H1 (cell line): ENCODE measurements around the gene COL4A1. TPM values are rescaled to one million over a fixed set of nuclear protein-coding genes. Genes with fewer than 3 reads are reported as not detected.

Experiments
- CEBPB ChIP-seq: IDR thresholded peaks from 2 replicates; pipeline ENCODE4 v1.6.1; 2012; ENCODE audit warnings: low read depth, low read length
- CTBP2 ChIP-seq: IDR thresholded peaks from 2 replicates; pipeline ENCODE4 v1.7.0; 2011; ENCODE audit warnings: borderline replicate concordance, mild to moderate bottlenecking, moderate library complexity, mixed read lengths, low read length; ENCODE audit not compliant: insufficient read depth, insufficient read length
- EGR1 ChIP-seq: IDR thresholded peaks from 2 replicates; pipeline ENCODE4 v1.6.1; 2011; ENCODE audit warnings: low read depth, low read length, borderline replicate concordance
- SAP30 ChIP-seq: fragments of 300-600 bp; sonication (generic); IDR thresholded peaks from 2 replicates; pipeline ENCODE4 v1.7.1; 2012; ENCODE audit warnings: low read length, moderate library complexity, mild to moderate bottlenecking, inconsistent platforms; ENCODE audit not compliant: insufficient read depth, insufficient replicate concordance
- polyA plus RNA-seq, 7 experiments: library from polyadenylated mRNA; depleted of rRNA in 3 of 7; stranded (reverse) in 5 of 7; unstranded in 2 of 7; fragments of >200 nt in 5 of 7; fragments of 200-250 nt in 2 of 7; gene quantifications; 1 replicate in 5 of 7; 2 replicates in 1 of 7; 4 replicates in 1 of 7; pipeline versions ENCODE4 v1.2.1 to v1.2.3, GENCODE V29; 2011 to 2013; ENCODE audit warnings: missing spikeins in 2 of 7, mixed read lengths in 2 of 7
- total RNA-seq: library from RNA; stranded (reverse); fragmentation: NEBNext Ultra II Directional; extraction: Animal tissue kit (Norgen Biotek cat#: 25700); gene quantifications from 2 replicates; pipeline ENCODE4 v1.2.1, GENCODE V29; 2021
- TF ChIP-seq, protein P1 (sequence below): IDR thresholded peaks from 2 replicates; pipeline ENCODE4 v1.6.1; 2011; ENCODE audit warnings: low read length, improper control_type of control experiment

The COL4A1 gene
- total and polyA plus RNA-seq, 2 of the 8 experiments (the other 6 are each of a cell fraction or from before 2014, with no cell fraction given): 30.7 to 82.0 TPM

DNA sequence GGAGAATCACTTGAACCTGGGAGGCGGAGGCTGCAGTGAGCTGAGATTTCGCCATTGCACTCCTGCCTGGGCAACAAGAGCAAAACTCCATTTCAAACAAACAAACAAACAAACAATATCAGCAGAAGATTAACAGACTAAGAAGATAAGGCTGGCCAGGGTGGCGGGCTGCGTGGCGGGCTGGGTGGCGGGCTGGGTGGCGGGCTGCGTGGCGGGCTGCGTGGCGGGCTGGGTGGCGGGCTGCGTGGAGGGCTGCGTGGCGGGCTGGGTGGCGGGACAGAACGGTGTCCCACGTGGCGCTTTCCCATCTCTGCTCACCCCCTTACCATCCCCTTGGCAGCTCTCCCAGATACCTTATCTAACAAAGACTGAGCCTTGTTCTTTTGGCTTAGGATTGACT, 196.2 kb downstream of the COL4A1 start (continued):
- no peak for TF ChIP-seq CEBPB
- TF ChIP-seq, protein P1, sequence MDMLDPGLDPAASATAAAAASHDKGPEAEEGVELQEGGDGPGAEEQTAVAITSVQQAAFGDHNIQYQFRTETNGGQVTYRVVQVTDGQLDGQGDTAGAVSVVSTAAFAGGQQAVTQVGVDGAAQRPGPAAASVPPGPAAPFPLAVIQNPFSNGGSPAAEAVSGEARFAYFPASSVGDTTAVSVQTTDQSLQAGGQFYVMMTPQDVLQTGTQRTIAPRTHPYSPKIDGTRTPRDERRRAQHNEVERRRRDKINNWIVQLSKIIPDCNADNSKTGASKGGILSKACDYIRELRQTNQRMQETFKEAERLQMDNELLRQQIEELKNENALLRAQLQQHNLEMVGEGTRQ: no peak
- no peak for TF ChIP-seq EGR1
- no peak for TF ChIP-seq CTBP2
- TF ChIP-seq SAP30: no peak
